HepG2 (cell line): ENCODE data around the gene FOSB. TPM values are rescaled to one million over a fixed set of nuclear protein-coding genes. Genes with fewer than 3 reads are reported as not detected.

Experiments
- EEA1 ChIP-seq: sonication (generic); formaldehyde crosslinking; IDR thresholded peaks from 2 replicates; pipeline ENCODE4 v1.5.1; 2020; ENCODE audit warnings: mild to moderate bottlenecking, missing genetic modification reagents, borderline replicate concordance
- ELF3 ChIP-seq: IDR thresholded peaks from 2 replicates; pipeline ENCODE4 v1.6.1; 2016; ENCODE audit warnings: missing genetic modification reagents, missing compliant biosample characterization
- GMEB1 ChIP-seq: sonication (generic); formaldehyde crosslinking; IDR thresholded peaks from 2 replicates; pipeline ENCODE4 v1.5.1; 2020; ENCODE audit warnings: missing genetic modification reagents, mild to moderate bottlenecking, borderline replicate concordance
- GRHL1 ChIP-seq: sonication (generic); formaldehyde crosslinking; conservative IDR thresholded peaks from 2 replicates; pipeline ENCODE4 v1.8.0; 2022; ENCODE audit warnings: missing genetic modification reagents
- HMGA1 ChIP-seq: sonication (generic); formaldehyde crosslinking; conservative IDR thresholded peaks from 2 replicates; pipeline ENCODE4 v1.4.0; 2020; ENCODE audit warnings: missing genetic modification reagents
- KLF16 ChIP-seq, 2 experiments: sonication (generic) in 1 of 2; formaldehyde crosslinking in 1 of 2; IDR thresholded peaks; 2 replicates each; pipeline versions ENCODE4 v1.6.1 to v1.8.0; 2016 to 2023; ENCODE audit warnings: missing genetic modification reagents in 2 of 2, missing compliant biosample characterization in 1 of 2
- NFE2L2 ChIP-seq: fragments of 150-350 bp; IDR thresholded peaks from 2 replicates; pipeline ENCODE4 v1.6.1; 2014; ENCODE audit warnings: low read length
- NFIC ChIP-seq: IDR thresholded peaks from 2 replicates; pipeline ENCODE4 v1.6.1; 2012; ENCODE audit warnings: mild to moderate bottlenecking, low read length, inconsistent platforms
- NR2F2 ChIP-seq: IDR thresholded peaks from 2 replicates; pipeline ENCODE4 v1.6.1; 2012; ENCODE audit warnings: low read depth, inconsistent platforms, borderline replicate concordance
- POLR2AphosphoS5 ChIP-seq: IDR thresholded peaks from 2 replicates; pipeline ENCODE4 v1.6.1; 2012; ENCODE audit warnings: low read depth, low read length
- SMARCC2 ChIP-seq: fragments of 450-650 bp; IDR thresholded peaks from 2 replicates; pipeline ENCODE4 v1.6.1; 2017; ENCODE audit warnings: antibody characterized with exemption, mild to moderate bottlenecking
- TEAD3 ChIP-seq: optimal IDR thresholded peaks from 2 replicates; pipeline ENCODE3; 2016; ENCODE audit warnings: borderline replicate concordance
- ZFP62 ChIP-seq: sonication (generic); formaldehyde crosslinking; IDR thresholded peaks from 2 replicates; pipeline ENCODE4 v1.4.0; 2020; ENCODE audit warnings: missing genetic modification reagents
- ZNF230 ChIP-seq: sonication (generic); formaldehyde crosslinking; IDR thresholded peaks from 2 replicates; pipeline ENCODE4 v1.4.0; 2020; ENCODE audit warnings: mild to moderate bottlenecking, missing genetic modification reagents
- ZNF280B ChIP-seq: sonication (generic); formaldehyde crosslinking; IDR thresholded peaks from 2 replicates; pipeline ENCODE4 v1.5.0; 2020; ENCODE audit warnings: missing genetic modification reagents, mild to moderate bottlenecking, borderline replicate concordance
- ZNF441 ChIP-seq: sonication (generic); formaldehyde crosslinking; IDR thresholded peaks from 2 replicates; pipeline ENCODE4 v1.7.0; 2021; ENCODE audit warnings: missing genetic modification reagents, borderline replicate concordance
- ZNF503 ChIP-seq: sonication (generic); formaldehyde crosslinking; IDR thresholded peaks from 2 replicates; pipeline ENCODE4 v1.4.0; 2020; ENCODE audit warnings: missing genetic modification reagents
- ZNF703 ChIP-seq: sonication (generic); formaldehyde crosslinking; IDR thresholded peaks from 2 replicates; pipeline ENCODE4 v1.5.1; 2020; ENCODE audit warnings: missing genetic modification reagents, mild to moderate bottlenecking, moderate library complexity, borderline replicate concordance
- polyA plus RNA-seq, 8 experiments: library from polyadenylated mRNA; depleted of rRNA in 3 of 8; stranded (reverse) in 7 of 8; unstranded in 1 of 8; fragments of >200 nt; fragmentation: Illumina TruSeq in 4 of 8; extraction: Trizol in 4 of 8; gene quantifications; 2 replicates each; pipeline versions ENCODE4 v1.2.1 to v1.2.3, GENCODE V29; 2011 to 2016; ENCODE audit warnings: low read depth in 4 of 8, missing spikeins in 1 of 8, mixed read lengths in 1 of 8; ENCODE audit not compliant: insufficient read depth in 1 of 8
- total RNA-seq, 5 experiments: library from RNA; depleted of rRNA; stranded (reverse); fragments of >200 nt; fragmentation: Illumina TruSeq; extraction: Trizol; gene quantifications; 2 replicates each; pipeline ENCODE4 v1.2.3, GENCODE V29; 2016; ENCODE audit warnings: low read depth in 1 of 5

FOSB gene
- total and polyA plus RNA-seq, 2 of the 13 experiments (the other 11 are each of a cell fraction or from before 2014, with no cell fraction given) = 2.8 to 6.0 TPM

- TF ChIP-seq ZNF503 (CRISPR knock-in tag) (peak; percentile 58; the same call in 1 of the 2 replicates), TEAD3 (CRISPR knock-in tag) (peak; percentile 49), HMGA1 (no peak), ZNF703 (CRISPR knock-in tag) (no peak), ZNF441 (CRISPR knock-in tag) (peak; percentile 26; the same call in 1 of the 2 replicates), ZNF280B (CRISPR knock-in tag) (no peak), NFIC (peak; percentile 82; the same call in 1 of the 2 replicates), KLF16 (CRISPR knock-in tag; IDR thresholded peaks at IDR 0.05) (peak in 1 of 2 experiments; percentile 89; a peak in 1 of 4 replicates), ZFP62 (no peak), ELF3 (CRISPR knock-in tag) (no peak; the same call in 1 of the 2 replicates), GRHL1 (CRISPR knock-in tag) (no peak), POLR2AphosphoS5 (no peak), NR2F2 (peak; percentile 77; the same call in 1 of the 2 replicates), ZNF230 (peak; percentile 15; the same call in 1 of the 2 replicates), SMARCC2 (no peak), EEA1 (no peak), GMEB1 (CRISPR knock-in tag) (peak; percentile 67; the same call in 1 of the 2 replicates), NFE2L2 (no peak)
These were observed 10.8 kb downstream of the FOSB start (continued) for GRCh38 chr19:45478454-45479238.
